ENCODE measurements around the gene NAGLU.

- TF ChIP-seq CTCF (IDR thresholded peaks at IDR 0.05) (no peak), EZH2 (IDR thresholded peaks at IDR 0.05) (no peak), EZH2phosphoT487 (IDR thresholded peaks at IDR 0.05) (no peak)
Measured at GRCh38 chr17:42494673-42495072, 41.4 kb upstream of the NAGLU start.
